ENCODE measurements around the gene MED16.

Gene MED16

GRCh38 chr19:867301-867793 is 25.6 kb downstream of the MED16 start:
- no peak for TF ChIP-seq CTCF (conservative IDR thresholded peaks at IDR 0.05; ENCODE audit: low read depth, low read length)
- DNase-seq (ENCODE audit: low read depth), result no peak
- no peak overlapping the region for H3K4me3 ChIP-seq (ENCODE audit: low read length)

DNA sequence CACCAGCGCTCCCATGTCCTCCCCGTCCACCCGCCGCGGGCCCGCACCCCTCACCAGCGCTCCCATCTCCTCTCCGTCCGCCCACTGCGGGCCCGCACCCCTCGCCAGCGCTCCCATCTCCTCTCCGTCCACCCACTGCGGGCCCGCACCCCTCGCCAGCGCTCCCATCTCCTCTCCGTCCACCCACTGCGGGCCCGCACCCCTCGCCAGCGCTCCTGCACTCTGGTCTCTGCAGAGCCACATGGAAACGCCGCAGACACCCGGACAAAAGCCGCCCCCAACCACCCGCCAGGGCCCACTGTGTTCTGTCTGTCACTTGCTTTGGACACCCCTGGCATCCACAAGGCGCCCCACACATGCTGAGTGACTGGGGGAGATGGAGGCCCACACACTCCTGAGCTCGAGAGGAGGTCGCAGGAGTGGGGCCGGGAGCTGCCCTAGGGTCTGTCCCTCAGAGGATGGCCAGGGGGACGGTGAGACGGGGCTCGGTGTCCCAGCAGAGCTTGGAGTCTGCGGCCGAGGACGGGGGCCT is 26.2 kb downstream of the MED16 start:
- no peak for DNase-seq (ENCODE audit: low read depth)
- TF ChIP-seq CTCF (conservative IDR thresholded peaks at IDR 0.05; ENCODE audit: low read depth, low read length), result no peak
- no peak overlapping the region for H3K4me3 ChIP-seq (ENCODE audit: low read length)

GRCh38 chr19:863315-863620 is 29.7 kb downstream of the MED16 start:
- no peak for TF ChIP-seq CTCF (conservative IDR thresholded peaks at IDR 0.05; ENCODE audit: low read depth, low read length)
- H3K4me3 ChIP-seq (ENCODE audit: low read length), result no peak overlapping the region
- DNase-seq (ENCODE audit: low read depth), result no peak

GRCh38 chr19:862581-863314 is 30.2 kb downstream of the MED16 start:
- DNase-seq (ENCODE audit: low read depth), result no peak
- no peak for TF ChIP-seq CTCF (conservative IDR thresholded peaks at IDR 0.05; ENCODE audit: low read depth, low read length)
- H3K4me3 ChIP-seq (ENCODE audit: low read length), result no peak overlapping the region

- no peak overlapping the region for H3K4me3 ChIP-seq (ENCODE audit: low read length)
- TF ChIP-seq CTCF (conservative IDR thresholded peaks at IDR 0.05; ENCODE audit: low read depth, low read length), result peak; percentile 23
- no peak for DNase-seq (ENCODE audit: low read depth)
Measured at GRCh38 chr19:861756-862580, 31.0 kb downstream of the MED16 start.

GRCh38 chr19:861141-861755 is 31.7 kb downstream of the MED16 start:
- H3K4me3 ChIP-seq (ENCODE audit: low read length), result no peak overlapping the region
- TF ChIP-seq CTCF (conservative IDR thresholded peaks at IDR 0.05; ENCODE audit: low read depth, low read length), result no peak
- DNase-seq (ENCODE audit: low read depth), result no peak

Measured in retinal pigment epithelial cell (primary cell).